HCT116 (cell line): ENCODE results near the gene PIGN. TPM values are rescaled to one million over a fixed set of nuclear protein-coding genes. Genes with fewer than 3 reads are reported as not detected.

Experiments
- ATAC-seq: fragments of 200-7000 bp; cut with Tn5 transposase; 2 replicates; pipeline ENCODE4 v1.9.1; 2020; ENCODE audit warnings: mild to moderate bottlenecking, moderate library complexity
- BruUV-seq: library from RNA; stranded (reverse); fragments of 400-500 nt; replicated peaks from 2 replicates; lab custom pipeline; 2021; lab: Mats Ljungman, UMichigan
- CTCF ChIA-PET: fragments of 300-600 bp; sonication (Branson Sonifier 250); formaldehyde crosslinking; loops from one replicate; lab custom pipeline; 2021; ENCODE audit warnings: antibody characterized with exemption; lab: Charles Lee
- POLR2A ChIA-PET: fragments of 300-600, 350-600 bp; sonication (Branson Sonifier 250); formaldehyde crosslinking; loops from one replicate; lab custom pipeline; 2021; ENCODE audit warnings: antibody characterized with exemption; lab: Charles Lee
- RAD21 ChIA-PET, 2 experiments: fragments of 300-600 bp; sonication (Branson Sonifier 250); formaldehyde crosslinking; loops; one replicate each; lab custom pipeline; 2023; ENCODE audit warnings: low total read pairs in 2 of 2; ENCODE audit not compliant: uncharacterized antibody in 2 of 2, unreplicated experiment in 2 of 2, low non-redundant PET in 1 of 2; lab: Charles Lee
- DNase-seq: peaks from one replicate; pipeline ENCODE4 v3.0.0-alpha.2; 2010; ENCODE audit warnings: low read depth, low spot score
- H2AFZ ChIP-seq: fragments of 200-600 bp; shearing (Covaris generic), sonication (generic); 2 replicates; pipeline ENCODE4 v1.6.1; 2017; ENCODE audit warnings: low read depth, mixed run types, mixed read lengths, antibody characterized with exemption, low read length; ENCODE audit not compliant: poor library complexity, severe bottlenecking
- H3K27ac ChIP-seq: 2 replicates; pipeline ENCODE4 v1.5.1; 2012; ENCODE audit warnings: low read depth, low read length
- H3K27me3 ChIP-seq: fragments of 200-600 bp; sonication (generic); 2 replicates; pipeline ENCODE4 v1.6.1; 2016; ENCODE audit warnings: mixed run types, low read length, mixed read lengths; ENCODE audit not compliant: insufficient read depth
- H3K36me3 ChIP-seq, 2 experiments: fragments of 200-500 bp in 1 of 2; fragments of 200-600 bp in 1 of 2; sonication (Bioruptor generic) in 1 of 2; sonication (generic) in 1 of 2; 2 replicates each; pipeline versions ENCODE4 v1.5.1 to v1.6.1; 2014 to 2016; ENCODE audit warnings: low read length in 2 of 2, inconsistent platforms in 1 of 2, mixed read lengths in 1 of 2, mixed run types in 1 of 2; ENCODE audit not compliant: insufficient read depth in 2 of 2, control insufficient read depth in 1 of 2
- H3K4me1 ChIP-seq, 2 experiments: fragments of 200-600 bp in 1 of 2; sonication (generic) in 1 of 2; 2 replicates each; pipeline versions ENCODE4 v1.5.1 to v1.6.1; 2012 to 2017; ENCODE audit warnings: low read length in 2 of 2, inconsistent platforms in 1 of 2, mild to moderate bottlenecking in 1 of 2, mixed read lengths in 1 of 2, mixed run types in 1 of 2, moderate library complexity in 1 of 2; ENCODE audit not compliant: insufficient read depth in 2 of 2, control insufficient read depth in 1 of 2
- H3K4me2 ChIP-seq: fragments of 200-600 bp; sonication (generic); 2 replicates; pipeline ENCODE4 v1.6.1; 2017; ENCODE audit warnings: mixed run types, low read length, mixed read lengths
- H3K4me3 ChIP-seq, 2 experiments: fragments of 200-600 bp in 1 of 2; sonication (generic) in 1 of 2; replicated peaks in 1 of 2; 2 replicates each; pipeline ENCODE4 v1.5.1; 2011 to 2016; ENCODE audit warnings: low read length in 2 of 2, control low read depth in 1 of 2, low read depth in 1 of 2, mild to moderate bottlenecking in 1 of 2, mixed read lengths in 1 of 2, mixed run types in 1 of 2
- H3K79me2 ChIP-seq: fragments of 200-600 bp; sonication (generic); 2 replicates; pipeline ENCODE4 v1.6.1; 2017; ENCODE audit warnings: mild to moderate bottlenecking, mixed run types, low read length, moderate library complexity, mixed read lengths; ENCODE audit not compliant: insufficient read depth
- H3K9ac ChIP-seq: fragments of 200-600 bp; sonication (generic); 2 replicates; pipeline ENCODE4 v1.6.1; 2016; ENCODE audit warnings: low read length, mixed read lengths
- H3K9me2 ChIP-seq: fragments of 200-600 bp; sonication (generic), shearing (Covaris generic); 2 replicates; pipeline ENCODE4 v1.6.1; 2017; ENCODE audit warnings: mixed run types, mild to moderate bottlenecking, moderate library complexity; ENCODE audit not compliant: insufficient read depth
- H3K9me3 ChIP-seq, 2 experiments: fragments of 200-500 bp in 1 of 2; fragments of 200-600 bp in 1 of 2; sonication (Bioruptor generic) in 1 of 2; sonication (generic) in 1 of 2; 2 replicates each; pipeline ENCODE4 v1.6.1; 2014 to 2017; ENCODE audit warnings: low read length in 2 of 2, mixed read lengths in 2 of 2, inconsistent platforms in 1 of 2, low read depth in 1 of 2, mild to moderate bottlenecking in 1 of 2, mixed run types in 1 of 2, moderate library complexity in 1 of 2; ENCODE audit not compliant: control insufficient read depth in 1 of 2, insufficient read depth in 1 of 2
- H4K20me1 ChIP-seq: fragments of 200-600 bp; sonication (generic), shearing (Covaris generic); 2 replicates; pipeline ENCODE4 v1.6.1; 2017; ENCODE audit warnings: mixed run types, mild to moderate bottlenecking, moderate library complexity; ENCODE audit not compliant: insufficient read depth
- CBX3 ChIP-seq: IDR thresholded peaks from 2 replicates; pipeline ENCODE4 v1.6.1; 2012; ENCODE audit warnings: low read depth
- CTCF ChIP-seq, 3 experiments: fragments of 200-600 bp in 1 of 3; sonication (generic) in 1 of 3; IDR thresholded peaks in 2 of 3; conservative IDR thresholded peaks in 1 of 3; 2 replicates each; pipeline ENCODE4 v1.5.1; 2012 to 2017; ENCODE audit warnings: low read depth in 2 of 3, low read length in 2 of 3, antibody characterized with exemption in 1 of 3, borderline replicate concordance in 1 of 3, control low read depth in 1 of 3, mild to moderate bottlenecking in 1 of 3, mixed read lengths in 1 of 3, mixed run types in 1 of 3, moderate library complexity in 1 of 3; ENCODE audit not compliant: insufficient read depth in 1 of 3
- EGR1 ChIP-seq: IDR thresholded peaks from 2 replicates; pipeline ENCODE4 v1.6.1; 2012; ENCODE audit warnings: low read depth
- EZH2phosphoT487 ChIP-seq: fragments of 200-600 bp; IDR thresholded peaks from 2 replicates; pipeline ENCODE4 v1.6.1; 2018; ENCODE audit warnings: antibody characterized with exemption, borderline replicate concordance
- FOSL1 ChIP-seq: IDR thresholded peaks from 2 replicates; pipeline ENCODE4 v1.6.1; 2012; ENCODE audit warnings: low read depth
- JUND ChIP-seq: IDR thresholded peaks from 2 replicates; pipeline ENCODE4 v1.6.1; 2012
- POLR2AphosphoS5 ChIP-seq: IDR thresholded peaks from 2 replicates; pipeline ENCODE4 v1.6.1; 2011; ENCODE audit warnings: mild to moderate bottlenecking, low read depth, low read length, moderate library complexity
- RAD21 ChIP-seq: IDR thresholded peaks from 2 replicates; pipeline ENCODE4 v1.6.1; 2012; ENCODE audit warnings: low read depth, mild to moderate bottlenecking
- SRF ChIP-seq: IDR thresholded peaks from 2 replicates; pipeline ENCODE4 v1.6.1; 2012; ENCODE audit warnings: low read depth
- TCF7L2 ChIP-seq: IDR thresholded peaks from 2 replicates; pipeline ENCODE4 v1.7.0; 2011; ENCODE audit warnings: borderline replicate concordance, inconsistent platforms; ENCODE audit not compliant: insufficient read depth, insufficient read length; ENCODE audit errors: extremely low read depth
- ZFX ChIP-seq: fragments of 450-650 bp; IDR thresholded peaks from 2 replicates; pipeline ENCODE4 v1.6.1; 2017
- ZNF274 ChIP-seq: fragments of 200-500 bp; sonication (Bioruptor generic); IDR thresholded peaks from 2 replicates; pipeline ENCODE4 v1.6.1; 2014; ENCODE audit warnings: mild to moderate bottlenecking, low read depth, low read length, inconsistent platforms
- intact Hi-C: fragments of 100-400 bp; cut with micrococcal nuclease; formaldehyde crosslinking; loops from 2 replicates; pipeline ENCODE4 v1.10.0; 2022
- total RNA-seq: library from RNA; stranded (reverse); gene quantifications from one replicate; pipeline ENCODE4 v1.2.1, GENCODE V29; 2021; ENCODE audit not compliant: unreplicated experiment

The PIGN gene
- total RNA-seq, 1 experiment from 2014 or later, result 12.2 TPM

- no peak overlapping the region for H3K9ac ChIP-seq
- H3K4me3 ChIP-seq, result no peak overlapping the region
- H3K27me3 ChIP-seq, result no peaks in the 10 kb centered on the region
- ChIA-PET RAD21 (no interaction called here), CTCF (no interaction called here), POLR2A (no interaction called here)
- BruUV-seq, result no TSS peak
- no peaks in the 10 kb centered on the region for H3K4me1 ChIP-seq
- no peaks in the 10 kb centered on the region for H3K9me3 ChIP-seq
- 0 out of 4 replicates have a peak, but pooled peaks cover 0 to 3% of the 10 kb centered on the region in 2 experiments for H3K36me3 ChIP-seq
- intact Hi-C loops, result no loop called here
- ATAC-seq (no peak), DNase-seq (no peak)
- no peaks in the 10 kb centered on the region for H4K20me1 ChIP-seq
- H3K9me2 ChIP-seq, result no peaks in the 10 kb centered on the region
- no peak overlapping the region for H3K4me2 ChIP-seq
- no peak overlapping the region for H2AFZ ChIP-seq
- no peak overlapping the region for H3K27ac ChIP-seq
- no peaks in the 10 kb centered on the region for H3K79me2 ChIP-seq
- TF ChIP-seq SRF (no peak), CTCF (IDR thresholded peaks at IDR 0.05 in 2 of 3, conservative IDR thresholded peaks at IDR 0.05 in 1 of 3; ENCODE audit: borderline replicate concordance in 1 of 3, insufficient read depth in 1 of 3, low read depth in 2 of 3, low read length in 2 of 3) (no peak), JUND (no peak), TCF7L2 (no peak), ZNF274 (no peak), FOSL1 (no peak), EZH2phosphoT487 (no peak), EGR1 (no peak), RAD21 (no peak), CBX3 (no peak), POLR2AphosphoS5 (no peak), ZFX (no peak)
These were observed 85.5 kb downstream of the PIGN start for GRCh38 chr18:62101321-62101721.
